ENCODE results near the gene SOAT1.

DNA sequence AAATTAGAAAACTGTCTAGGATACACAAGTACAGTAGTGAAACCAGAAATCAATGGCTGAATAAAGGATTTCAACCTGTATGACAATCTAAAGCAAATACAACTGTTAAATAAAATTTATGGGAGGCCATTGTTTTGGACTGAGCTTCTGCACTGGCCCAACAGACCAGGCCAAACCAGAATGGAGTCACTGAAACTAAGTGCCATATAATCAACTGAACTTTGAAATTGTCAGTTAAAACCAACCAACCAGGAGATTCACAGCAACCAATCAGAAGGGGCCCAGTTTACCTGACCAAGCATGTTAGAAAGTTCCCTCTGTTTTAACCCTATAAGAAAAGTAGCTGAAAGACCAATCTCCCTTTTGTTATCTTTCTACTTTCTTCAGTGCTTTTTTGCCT lies 30.5 kb upstream of the SOAT1 start:
- TF ChIP-seq ZNF565 (CRISPR knock-in tag; conservative IDR thresholded peaks at IDR 0.05; ENCODE audit: low read depth) (no peak), ESRRG (CRISPR knock-in tag; IDR thresholded peaks at IDR 0.05) (no peak), ARNTL (CRISPR knock-in tag; IDR thresholded peaks at IDR 0.05; ENCODE audit: borderline replicate concordance, low read depth) (no peak), SNAI2 (CRISPR knock-in tag; IDR thresholded peaks at IDR 0.05) (no peak), BACH2 (CRISPR knock-in tag; IDR thresholded peaks at IDR 0.05; ENCODE audit: borderline replicate concordance) (no peak), ZFP30 (CRISPR knock-in tag; IDR thresholded peaks at IDR 0.05) (no peak), CSDC2 (CRISPR knock-in tag; IDR thresholded peaks at IDR 0.05) (no peak), RARB (CRISPR knock-in tag; IDR thresholded peaks at IDR 0.05) (no peak), PATZ1 (CRISPR knock-in tag; IDR thresholded peaks at IDR 0.05; ENCODE audit: borderline replicate concordance) (no peak)
- TF ChIP-seq, protein P1, sequence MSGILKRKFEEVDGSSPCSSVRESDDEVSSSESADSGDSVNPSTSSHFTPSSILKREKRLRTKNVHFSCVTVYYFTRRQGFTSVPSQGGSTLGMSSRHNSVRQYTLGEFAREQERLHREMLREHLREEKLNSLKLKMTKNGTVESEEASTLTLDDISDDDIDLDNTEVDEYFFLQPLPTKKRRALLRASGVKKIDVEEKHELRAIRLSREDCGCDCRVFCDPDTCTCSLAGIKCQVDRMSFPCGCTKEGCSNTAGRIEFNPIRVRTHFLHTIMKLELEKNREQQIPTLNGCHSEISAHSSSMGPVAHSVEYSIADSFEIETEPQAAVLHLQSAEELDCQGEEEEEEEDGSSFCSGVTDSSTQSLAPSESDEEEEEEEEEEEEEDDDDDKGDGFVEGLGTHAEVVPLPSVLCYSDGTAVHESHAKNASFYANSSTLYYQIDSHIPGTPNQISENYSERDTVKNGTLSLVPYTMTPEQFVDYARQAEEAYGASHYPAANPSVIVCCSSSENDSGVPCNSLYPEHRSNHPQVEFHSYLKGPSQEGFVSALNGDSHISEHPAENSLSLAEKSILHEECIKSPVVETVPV (CRISPR knock-in tag; IDR thresholded peaks at IDR 0.05): no peak
- TF ChIP-seq, protein P2, sequence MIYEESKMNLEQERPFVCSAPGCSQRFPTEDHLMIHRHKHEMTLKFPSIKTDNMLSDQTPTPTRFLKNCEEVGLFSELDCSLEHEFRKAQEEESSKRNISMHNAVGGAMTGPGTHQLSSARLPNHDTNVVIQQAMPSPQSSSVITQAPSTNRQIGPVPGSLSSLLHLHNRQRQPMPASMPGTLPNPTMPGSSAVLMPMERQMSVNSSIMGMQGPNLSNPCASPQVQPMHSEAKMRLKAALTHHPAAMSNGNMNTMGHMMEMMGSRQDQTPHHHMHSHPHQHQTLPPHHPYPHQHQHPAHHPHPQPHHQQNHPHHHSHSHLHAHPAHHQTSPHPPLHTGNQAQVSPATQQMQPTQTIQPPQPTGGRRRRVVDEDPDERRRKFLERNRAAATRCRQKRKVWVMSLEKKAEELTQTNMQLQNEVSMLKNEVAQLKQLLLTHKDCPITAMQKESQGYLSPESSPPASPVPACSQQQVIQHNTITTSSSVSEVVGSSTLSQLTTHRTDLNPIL (CRISPR knock-in tag; IDR thresholded peaks at IDR 0.05; ENCODE audit: low read depth): no peak
